H1 (cell line): ENCODE results near the gene RPRD1A. TPM values are rescaled to one million over a fixed set of nuclear protein-coding genes. Genes with fewer than 3 reads are reported as not detected.

Experiments
- CTCF ChIA-PET: fragments of 300-600 bp; sonication (Branson Sonifier 250); formaldehyde crosslinking; loops from one replicate; lab custom pipeline; 2021; ENCODE audit not compliant: partially characterized antibody; lab: Charles Lee
- POLR2A ChIA-PET: fragments of 300-600 bp; sonication (Branson Sonifier 250); formaldehyde crosslinking; loops from one replicate; lab custom pipeline; 2021; ENCODE audit warnings: inconsistent platforms; ENCODE audit not compliant: partially characterized antibody; lab: Charles Lee
- DNase-seq, 2 experiments: peaks; one replicate each; pipeline versions ENCODE4 v3.0.0 to v3.0.0-alpha.2; 2010 to 2022; ENCODE audit warnings: low spot score in 2 of 2, low read depth in 1 of 2, mixed read lengths in 1 of 2
- FAIRE-seq: peaks from 2 replicates; lab custom pipeline; 2011; peaks lifted over from hg19 to GRCh38; lab: Jason Lieb, UNC
- H2AFZ ChIP-seq: 2 replicates; pipeline ENCODE4 v1.8.1; 2012; ENCODE audit warnings: low read length, inconsistent platforms
- H2AK5ac ChIP-seq: 2 replicates; pipeline ENCODE4 v1.6.1; 2013; ENCODE audit warnings: low read depth, low read length
- H2BK120ac ChIP-seq: replicated peaks from 2 replicates; pipeline ENCODE3; 2013; ENCODE audit warnings: low read depth, low read length, inconsistent platforms
- H2BK12ac ChIP-seq: 2 replicates; pipeline ENCODE4 v1.6.1; 2013; ENCODE audit warnings: low read depth, low read length
- H2BK15ac ChIP-seq: 2 replicates; pipeline ENCODE4 v1.6.1; 2013; ENCODE audit warnings: low read length
- H2BK20ac ChIP-seq: 2 replicates; pipeline ENCODE4 v1.6.1; 2013; ENCODE audit warnings: low read length
- H2BK5ac ChIP-seq: 2 replicates; pipeline ENCODE4 v1.6.1; 2013; ENCODE audit warnings: low read depth, low read length
- H3K14ac ChIP-seq: 2 replicates; pipeline ENCODE4 v1.6.1; 2013; ENCODE audit warnings: inconsistent platforms; ENCODE audit not compliant: insufficient read length
- H3K18ac ChIP-seq: 2 replicates; pipeline ENCODE4 v1.6.1; 2013; ENCODE audit warnings: low read length; ENCODE audit errors: extremely low read depth
- H3K23ac ChIP-seq: 2 replicates; pipeline ENCODE4 v1.6.1; 2013; ENCODE audit warnings: inconsistent platforms; ENCODE audit not compliant: insufficient read length
- H3K23me2 ChIP-seq: 2 replicates; pipeline ENCODE4 v1.6.1; 2013; ENCODE audit warnings: low read depth, low read length
- H3K27ac ChIP-seq: 2 replicates; pipeline ENCODE4 v1.6.1; 2011; ENCODE audit warnings: low read depth, low read length, inconsistent platforms
- H3K27me3 ChIP-seq, 4 experiments: replicated peaks in 1 of 4; 1 replicate in 1 of 4; 2 replicates in 3 of 4; pipeline versions ENCODE4 v1.6.1 to v1.8.1; 2011 to 2013; ENCODE audit warnings: low read length in 3 of 4, mild to moderate bottlenecking in 3 of 4, inconsistent platforms in 2 of 4, mixed read lengths in 2 of 4, moderate library complexity in 1 of 4; ENCODE audit not compliant: control insufficient read depth in 3 of 4, insufficient read depth in 3 of 4; ENCODE audit errors: extremely low read depth in 1 of 4
- H3K36me3 ChIP-seq, 4 experiments: 2 replicates each; pipeline versions ENCODE4 v1.6.1 to v1.8.1; 2011 to 2013; ENCODE audit warnings: mild to moderate bottlenecking in 4 of 4, low read length in 3 of 4, moderate library complexity in 2 of 4, control low read depth in 1 of 4, inconsistent platforms in 1 of 4; ENCODE audit not compliant: insufficient read depth in 4 of 4, control insufficient read depth in 2 of 4
- H3K4ac ChIP-seq: replicated peaks from 2 replicates; pipeline ENCODE3; 2013; ENCODE audit warnings: low read length, low read depth, mixed read lengths, inconsistent platforms; ENCODE audit not compliant: insufficient read length
- H3K4me1 ChIP-seq, 4 experiments: replicated peaks in 1 of 4; 1 replicate in 1 of 4; 2 replicates in 3 of 4; pipeline versions ENCODE4 v1.6.1 to v1.8.1; 2011 to 2013; ENCODE audit warnings: low read length in 3 of 4, inconsistent platforms in 2 of 4, mixed read lengths in 1 of 4; ENCODE audit not compliant: insufficient read depth in 4 of 4, control insufficient read depth in 3 of 4
- H3K4me2 ChIP-seq, 2 experiments: 2 replicates each; pipeline versions ENCODE4 v1.6.1 to v1.8.1; 2011 to 2013; ENCODE audit warnings: low read depth in 2 of 2, low read length in 2 of 2, control low read depth in 1 of 2, inconsistent platforms in 1 of 2, mild to moderate bottlenecking in 1 of 2; ENCODE audit not compliant: insufficient read depth in 1 of 2
- H3K4me3 ChIP-seq, 4 experiments: fragments of 200-600, 300-600 bp in 1 of 4; sonication (generic), shearing (Covaris generic), sonication (Bioruptor Twin) in 1 of 4; 2 replicates each; pipeline versions ENCODE4 v1.5.1 to v1.8.1; 2011 to 2016; ENCODE audit warnings: low read length in 4 of 4, low read depth in 3 of 4, control low read depth in 2 of 4, inconsistent platforms in 2 of 4, mild to moderate bottlenecking in 2 of 4, mixed read lengths in 1 of 4, moderate library complexity in 1 of 4; ENCODE audit not compliant: insufficient read depth in 2 of 4; ENCODE audit errors: extremely low read depth in 1 of 4
- H3K56ac ChIP-seq: replicated peaks from 2 replicates; pipeline ENCODE3; 2013; ENCODE audit warnings: low read depth, mild to moderate bottlenecking, mixed read lengths, low read length, inconsistent platforms; ENCODE audit not compliant: insufficient read length
- H3K79me1 ChIP-seq: 2 replicates; pipeline ENCODE4 v1.6.1; 2013; ENCODE audit warnings: low read depth, low read length, control low read depth
- H3K79me2 ChIP-seq, 2 experiments: 2 replicates each; pipeline versions ENCODE4 v1.6.1 to v1.8.1; 2012 to 2013; ENCODE audit warnings: low read length in 2 of 2, mild to moderate bottlenecking in 2 of 2, inconsistent platforms in 1 of 2; ENCODE audit not compliant: insufficient read depth in 2 of 2, control insufficient read depth in 1 of 2
- H3K9ac ChIP-seq, 4 experiments: replicated peaks in 1 of 4; 1 replicate in 1 of 4; 2 replicates in 3 of 4; pipeline versions ENCODE4 v1.6.1 to v1.8.1; 2011 to 2013; ENCODE audit warnings: low read depth in 3 of 4, low read length in 3 of 4, control low read depth in 2 of 4, mild to moderate bottlenecking in 2 of 4, moderate library complexity in 2 of 4, inconsistent platforms in 1 of 4; ENCODE audit errors: extremely low read depth in 1 of 4
- H3K9me3 ChIP-seq, 2 experiments: 2 replicates each; pipeline versions ENCODE4 v1.6.1 to v1.8.1; 2012 to 2013; ENCODE audit warnings: mild to moderate bottlenecking in 2 of 2, moderate library complexity in 2 of 2, control low read depth in 1 of 2, inconsistent platforms in 1 of 2, low read depth in 1 of 2, low read length in 1 of 2, mixed read lengths in 1 of 2; ENCODE audit not compliant: insufficient read depth in 2 of 2
- H4K20me1 ChIP-seq, 2 experiments: replicated peaks in 1 of 2; 2 replicates each; pipeline versions ENCODE3 to v1.8.1; 2011 to 2013; ENCODE audit warnings: inconsistent platforms in 2 of 2, low read length in 2 of 2, mild to moderate bottlenecking in 1 of 2; ENCODE audit not compliant: insufficient read depth in 2 of 2, control insufficient read depth in 1 of 2
- H4K5ac ChIP-seq: 2 replicates; pipeline ENCODE4 v1.6.1; 2013; ENCODE audit warnings: low read length, low read depth, mixed read lengths, inconsistent platforms; ENCODE audit not compliant: insufficient read length
- H4K8ac ChIP-seq: 2 replicates; pipeline ENCODE4 v1.8.0; 2013; ENCODE audit warnings: mild to moderate bottlenecking, moderate library complexity, low read length, inconsistent platforms; ENCODE audit not compliant: insufficient read depth; ENCODE audit errors: extremely low read depth
- H4K91ac ChIP-seq: replicated peaks from 2 replicates; pipeline ENCODE3; 2013; ENCODE audit warnings: low read length, mixed read lengths, inconsistent platforms; ENCODE audit not compliant: insufficient read length
- KDM5A ChIP-seq: fragments of 200-600 bp; IDR thresholded peaks from 2 replicates; pipeline ENCODE4 v1.7.1; 2012; ENCODE audit warnings: mild to moderate bottlenecking, low read length, inconsistent platforms, mixed read lengths
- POLR2AphosphoS5 ChIP-seq: IDR thresholded peaks from 2 replicates; pipeline ENCODE4 v1.6.1; 2011; ENCODE audit warnings: low read depth, low read length
- WGBS, 2 experiments: shearing (Covaris generic) in 1 of 2; methylation state at CpG; one replicate each; pipeline versions ENCODE4 v1.1.6 to v1.1.7; 2013 to 2015; ENCODE audit warnings: low lambda C conversion rate in 2 of 2, mixed read lengths in 2 of 2, inconsistent platforms in 1 of 2, low coverage in 1 of 2, missing lambda C conversion rate in 1 of 2; ENCODE audit not compliant: insufficient replicate concordance in 2 of 2, insufficient coverage in 1 of 2, insufficient read length in 1 of 2; ENCODE audit errors: extremely low coverage in 1 of 2, missing lambda C conversion rate in 1 of 2; 5-methylcytosine and 5-hydroxymethylcytosine counted together
- polyA plus RNA-seq, 7 experiments: library from polyadenylated mRNA; depleted of rRNA in 3 of 7; stranded (reverse) in 5 of 7; unstranded in 2 of 7; fragments of >200 nt in 5 of 7; fragments of 200-250 nt in 2 of 7; gene quantifications; 1 replicate in 5 of 7; 2 replicates in 1 of 7; 4 replicates in 1 of 7; pipeline versions ENCODE4 v1.2.1 to v1.2.3, GENCODE V29; 2011 to 2013; ENCODE audit warnings: missing spikeins in 2 of 7, mixed read lengths in 2 of 7
- total RNA-seq: library from RNA; stranded (reverse); fragmentation: NEBNext Ultra II Directional; extraction: Animal tissue kit (Norgen Biotek cat#: 25700); gene quantifications from 2 replicates; pipeline ENCODE4 v1.2.1, GENCODE V29; 2021
- TF ChIP-seq, protein P1 (sequence below): IDR thresholded peaks from 2 replicates; pipeline ENCODE4 v1.6.1; 2011; ENCODE audit warnings: low read depth, mild to moderate bottlenecking, low read length; ENCODE audit not compliant: insufficient read depth

Gene RPRD1A
- total and polyA plus RNA-seq, 2 of the 8 experiments (the other 6 are each of a cell fraction or from before 2014, with no cell fraction given), result 40.5 to 106 TPM

DNA sequence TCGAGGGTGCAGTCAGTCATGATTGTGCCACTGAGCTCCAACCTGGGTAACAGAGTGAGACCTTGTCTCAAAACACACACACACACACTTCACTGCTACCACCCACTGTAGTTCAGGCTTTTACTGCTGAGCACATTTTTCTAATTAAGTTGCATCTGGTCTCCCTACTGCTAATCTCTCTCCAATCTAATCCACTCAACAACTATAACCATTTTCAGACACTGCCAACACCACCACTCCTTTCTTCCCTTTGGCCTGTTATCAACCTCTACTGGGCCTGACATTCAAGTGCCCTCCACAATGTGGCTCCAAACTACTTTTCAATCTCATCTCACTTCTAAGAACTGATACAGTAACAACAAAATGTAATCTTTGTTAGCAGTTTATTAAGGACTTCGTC, 50.1 kb downstream of the RPRD1A start:
- CTCF ChIA-PET, result interaction anchor here (0.7 to 3.6 kb wide), 33 partner anchors 9 to 360 kb away, joined by 3 to 29 read pairs (median 3); partner anchors contain the start of gene SLC39A6
- no peak overlapping the region for H3K23ac ChIP-seq
- H3K27me3 ChIP-seq, result no peaks in the 10 kb centered on the region
- no peak overlapping the region for H2BK12ac ChIP-seq
- H3K4me3 ChIP-seq, result no peak overlapping the region
- 90% methylated on average over 2 of the region's 2 CpGs; no CpG with 5 or more reads in 1 of the 2 experiments for WGBS, 2 experiments
- H3K9me3 ChIP-seq, result no peaks in the 10 kb centered on the region
- no peak overlapping the region for H4K8ac ChIP-seq
- H2BK5ac ChIP-seq, result peak overlapping the region; percentile 38; the same call in 1 of the 2 replicates
- no peak overlapping the region for H3K14ac ChIP-seq
- H3K36me3 ChIP-seq, result no peaks in the 10 kb centered on the region
- H2BK15ac ChIP-seq, result no peak overlapping the region
- H2AK5ac ChIP-seq, result no peak overlapping the region
- no peak overlapping the region for H2AFZ ChIP-seq
- DNase-seq (no peak), FAIRE-seq (no peak)
- no peak overlapping the region for H2BK20ac ChIP-seq
- H3K79me1 ChIP-seq, result no peaks in the 10 kb centered on the region
- no peaks in the 10 kb centered on the region for H3K79me2 ChIP-seq
- no peak overlapping the region for H4K91ac ChIP-seq
- H3K9ac ChIP-seq, result no peak overlapping the region
- no peaks in the 10 kb centered on the region for H3K4me1 ChIP-seq
- TF ChIP-seq KDM5A, result no peak
- TF ChIP-seq, protein P1, sequence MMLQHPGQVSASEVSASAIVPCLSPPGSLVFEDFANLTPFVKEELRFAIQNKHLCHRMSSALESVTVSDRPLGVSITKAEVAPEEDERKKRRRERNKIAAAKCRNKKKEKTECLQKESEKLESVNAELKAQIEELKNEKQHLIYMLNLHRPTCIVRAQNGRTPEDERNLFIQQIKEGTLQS, result no peak
- TF ChIP-seq POLR2AphosphoS5, result 0 out of 2 replicates have a peak, but pooled peaks have one; percentile 14
- H3K56ac ChIP-seq, result no peak overlapping the region
- no peak overlapping the region for H4K5ac ChIP-seq
- no peak overlapping the region for H3K4ac ChIP-seq
- no peak overlapping the region for H2BK120ac ChIP-seq
- no peak overlapping the region for H3K4me2 ChIP-seq
- H3K18ac ChIP-seq, result no peak overlapping the region
- H3K27ac ChIP-seq, result peak overlapping the region; percentile 35; the same call in 1 of the 2 replicates
- no peaks in the 10 kb centered on the region for H3K23me2 ChIP-seq
- POLR2A ChIA-PET, result interaction anchor here (0.7 to 2.1 kb wide), 9 partner anchors 7 to 270 kb away, joined by 3 to 6 read pairs (median 4); partner anchors contain the start of gene RPRD1A
- peaks cover 0 to 1% of the 10 kb centered on the region in 2 experiments for H4K20me1 ChIP-seq
